AML-193 (cell line): ENCODE measurements around the gene TFF2.

ENCODE experiments used
- DNase-seq, 2 experiments: peaks; one replicate each; lab custom pipeline; 2025; lab: John Stamatoyannopoulos, UW

Gene TFF2

GRCh38 chr21:42384156-42384945, 33.6 kb upstream of the TFF2 start:
- DNase-seq, result no peak

DNA sequence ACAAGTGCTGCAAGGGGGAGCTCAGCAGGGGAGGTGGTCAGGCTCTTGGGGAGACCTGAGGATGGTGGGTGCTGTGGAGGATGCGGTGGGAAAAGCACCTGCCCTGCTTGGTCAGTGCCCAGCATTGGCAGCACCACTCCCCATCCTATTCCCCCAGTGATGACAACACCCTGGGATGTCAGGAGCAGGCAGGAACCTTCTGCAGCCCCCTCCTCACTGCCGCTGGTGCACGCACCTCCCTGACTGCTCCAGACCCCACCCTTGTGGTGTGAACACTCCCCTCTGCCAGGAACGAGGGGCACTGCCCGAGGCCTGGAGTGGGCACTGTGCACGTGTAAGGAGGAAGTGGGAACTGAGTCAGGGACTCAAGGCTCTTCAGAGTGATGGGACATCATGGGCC, 32.5 kb upstream of the TFF2 start:
- DNase-seq, result no peak

DNA sequence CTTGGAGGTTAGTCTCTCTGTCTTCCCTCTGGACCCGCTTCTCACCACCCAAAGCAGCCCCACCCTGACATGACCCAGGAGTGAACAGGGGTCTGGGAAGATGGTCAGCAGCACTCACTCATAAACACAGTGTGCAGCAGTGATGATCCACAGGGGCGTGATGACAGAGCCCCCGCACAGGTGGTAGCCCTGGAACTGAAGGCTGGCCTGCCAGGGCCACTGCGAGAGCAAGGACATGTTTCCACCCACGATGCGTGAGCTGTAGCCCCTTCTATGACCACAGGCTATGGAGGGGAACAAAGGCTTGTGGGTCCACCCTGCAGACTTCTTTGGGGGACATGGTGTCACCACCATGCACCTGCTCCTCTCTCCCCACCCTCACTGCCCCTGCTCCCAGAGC, 32.1 kb upstream of the TFF2 start:
- no peak for DNase-seq

GRCh38 chr21:42381347-42381984, 30.7 kb upstream of the TFF2 start:
- peak; percentile 55 to 64 for DNase-seq

GRCh38 chr21:42379426-42380215, 28.8 kb upstream of the TFF2 start:
- peak in 1 of 2 experiments; percentile 5 for DNase-seq

GRCh38 chr21:42378418-42378817, 27.6 kb upstream of the TFF2 start:
- DNase-seq, result no peak

GRCh38 chr21:42377951-42378340, 27.2 kb upstream of the TFF2 start:
- no peak for DNase-seq

GRCh38 chr21:42377211-42377950, 26.6 kb upstream of the TFF2 start:
- no peak for DNase-seq

DNA sequence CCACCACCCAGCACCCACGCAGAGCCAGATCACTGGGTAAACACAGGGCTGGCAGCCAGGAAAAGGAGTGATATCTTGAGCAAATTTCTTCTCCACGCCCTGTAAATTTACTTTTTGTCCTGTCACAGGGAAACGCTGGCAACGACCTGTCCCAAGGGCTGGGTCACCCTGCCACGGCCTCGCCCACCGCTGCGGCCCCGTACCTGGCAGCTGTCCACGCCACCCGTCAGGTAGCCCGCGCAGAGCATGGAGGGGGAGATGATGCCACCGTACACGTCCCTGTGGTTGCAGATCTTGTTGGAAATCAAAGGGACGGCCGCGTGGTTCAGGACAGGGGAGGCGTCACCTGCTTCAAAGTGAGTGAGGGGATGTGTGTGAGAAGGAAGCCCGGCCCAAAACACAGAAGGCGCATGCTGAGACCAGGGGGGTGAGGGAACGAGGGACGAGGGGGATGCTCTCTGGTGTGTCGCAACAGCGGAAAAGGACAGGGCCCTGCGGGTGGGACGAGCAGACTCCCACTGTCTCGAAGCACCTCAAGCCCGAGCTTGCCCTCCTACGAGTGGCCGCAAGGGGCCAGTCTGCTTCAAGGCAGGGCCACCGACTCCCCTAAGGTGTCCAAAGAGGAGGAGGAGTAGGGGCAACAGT, 25.7 kb upstream of the TFF2 start:
- peak; percentile 2 to 8 for DNase-seq

DNA sequence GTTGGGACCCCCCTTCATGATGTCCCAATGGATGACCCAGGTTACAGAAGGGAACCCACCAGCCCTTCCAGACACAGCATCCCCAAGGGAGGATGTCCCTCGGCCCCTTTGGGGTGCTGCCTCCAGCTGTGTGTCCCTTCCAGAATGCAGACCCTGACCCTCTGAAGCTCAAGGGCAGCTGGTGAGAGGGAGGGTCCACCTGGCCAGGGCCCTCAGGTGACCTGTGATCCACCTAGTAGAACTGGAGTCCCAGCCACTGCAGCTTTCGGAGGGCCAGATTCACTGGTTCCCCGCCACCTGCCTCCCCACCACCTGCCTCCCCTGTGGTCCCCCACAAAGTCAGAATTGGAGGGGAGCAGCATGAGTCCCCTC, 25.2 kb upstream of the TFF2 start:
- DNase-seq, result no peak

GRCh38 chr21:42375506-42375905, 24.7 kb upstream of the TFF2 start:
- DNase-seq, result no peak

- no peak for DNase-seq
Measured at GRCh38 chr21:42374864-42375499, 24.2 kb upstream of the TFF2 start.

- DNase-seq, result no peak
Measured at GRCh38 chr21:42374457-42374856, 23.7 kb upstream of the TFF2 start.

GRCh38 chr21:42373908-42374455, 23.2 kb upstream of the TFF2 start:
- DNase-seq, result no peak

DNA sequence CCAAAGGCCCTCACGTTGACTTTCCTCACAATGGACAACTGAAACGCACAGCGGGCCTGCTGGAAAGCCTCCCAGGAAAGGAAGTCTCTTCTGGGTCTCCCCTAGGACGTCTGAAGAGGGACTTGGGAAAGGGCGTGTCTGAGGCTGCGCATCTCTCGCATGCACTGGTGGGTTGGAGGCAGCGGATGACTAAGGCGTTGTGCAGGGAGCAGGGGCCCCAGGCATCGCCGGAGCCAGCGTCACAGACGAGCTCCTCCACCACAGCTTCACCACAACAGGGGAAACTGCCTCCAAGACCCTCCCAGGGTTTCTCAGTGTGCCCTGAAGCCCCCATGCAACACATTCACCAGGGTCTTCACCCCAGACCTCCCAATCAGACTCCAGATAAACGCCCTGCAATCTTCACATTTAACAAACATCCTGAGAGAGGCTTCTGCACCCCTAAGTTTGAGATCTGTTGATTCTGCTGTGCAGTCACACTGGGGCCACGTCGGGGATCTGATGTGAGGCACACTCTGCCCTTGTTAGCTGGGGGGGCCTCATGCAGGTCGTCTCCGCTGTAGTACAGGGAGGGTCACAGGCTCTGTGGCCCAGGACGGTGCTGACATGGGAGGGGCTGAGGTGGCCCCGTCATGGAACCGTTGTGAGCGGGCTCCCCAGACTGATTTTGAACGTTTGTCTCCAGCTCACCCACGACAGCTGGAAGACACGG, 22.6 kb upstream of the TFF2 start:
- DNase-seq, result no peak

DNA sequence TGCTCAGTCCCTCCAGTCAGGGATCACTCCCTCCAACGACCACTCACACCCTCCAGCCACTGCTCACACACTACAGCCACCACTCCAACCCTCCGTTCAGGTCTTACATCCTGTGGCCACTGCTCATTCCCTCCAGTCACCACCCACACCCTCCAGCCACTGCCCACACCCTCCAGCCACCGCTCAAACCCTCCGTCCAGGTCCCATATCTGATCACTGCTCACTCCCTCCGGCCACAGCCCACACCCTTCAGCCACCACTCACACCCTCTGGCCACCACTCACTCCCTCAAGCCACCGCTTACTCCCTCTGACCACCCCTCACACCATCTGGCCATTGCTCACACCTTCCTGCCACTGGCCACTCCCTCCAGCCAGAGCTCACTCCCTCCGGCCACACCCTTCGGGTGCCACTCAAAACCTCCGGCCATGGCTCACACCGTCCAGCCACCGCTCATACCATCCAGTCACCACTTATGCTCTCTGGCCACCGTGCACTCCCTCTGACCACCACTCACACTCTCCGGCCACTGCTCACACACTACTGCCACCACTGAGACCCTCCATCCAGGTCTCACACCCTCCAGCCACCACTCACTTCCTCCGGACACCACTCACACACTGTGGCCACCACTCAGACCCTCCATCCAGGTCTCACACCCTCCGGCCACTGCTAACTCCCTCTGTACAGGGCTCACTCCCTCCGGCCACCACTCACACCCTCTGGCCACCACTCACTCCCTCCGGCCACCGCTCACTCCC, 20.3 kb upstream of the TFF2 start:
- DNase-seq, result no peak

- DNase-seq, result no peak
Measured at GRCh38 chr21:42369821-42370220, 19.0 kb upstream of the TFF2 start.

GRCh38 chr21:42367367-42368165, 16.8 kb upstream of the TFF2 start:
- DNase-seq, result no peak
